Stimulated activated CD4-positive, alpha-beta T cell treated with anti-CD3 and anti-CD28 coated beads, TNF-alpha, amount 100 ng/mL, for 24 hours (primary cell): ENCODE data around the gene FRAS1.
"Not testable (repeated sequence)": the region's sequence is repeated elsewhere in the genome, so short reads cannot be mapped to it uniquely, and the experiment has no call there.

Source experiments
- DNase-seq, 3 experiments: peaks; one replicate each; pipeline ENCODE4 v3.0.0-alpha.2; 2020; ENCODE audit warnings: low read depth in 3 of 3

The FRAS1 gene

GRCh38 chr4:78428996-78429395 is 371.9 kb downstream of the FRAS1 start:
- DNase-seq: no peak

GRCh38 chr4:78432896-78433295 is 375.8 kb downstream of the FRAS1 start:
- DNase-seq: no peak

- no peak for DNase-seq
Observed at GRCh38 chr4:78437608-78438088, 380.5 kb downstream of the FRAS1 start.

- no peak for DNase-seq
Observed at GRCh38 chr4:78439328-78439727, 382.2 kb downstream of the FRAS1 start.

GRCh38 chr4:78441756-78442155 is 384.6 kb downstream of the FRAS1 start:
- DNase-seq: no peak

- DNase-seq: no peak
Observed at GRCh38 chr4:78446619-78447018, 389.5 kb downstream of the FRAS1 start.

- no peak for DNase-seq
Observed at GRCh38 chr4:78451407-78451806, 394.3 kb downstream of the FRAS1 start.

- no peak for DNase-seq
Observed at GRCh38 chr4:78454016-78454415, 396.9 kb downstream of the FRAS1 start.

- DNase-seq: no peak
Observed at GRCh38 chr4:78457751-78458150, 400.6 kb downstream of the FRAS1 start.

GRCh38 chr4:78459327-78459726 is 402.2 kb downstream of the FRAS1 start:
- no peak for DNase-seq

- DNase-seq: no peak
Observed at GRCh38 chr4:78460368-78460767, 403.2 kb downstream of the FRAS1 start.

- no peak for DNase-seq
Observed at GRCh38 chr4:78464265-78464664, 407.1 kb downstream of the FRAS1 start.

- DNase-seq: not testable (repeated sequence)
Observed at GRCh38 chr4:78467223-78467622, 410.1 kb downstream of the FRAS1 start.

GRCh38 chr4:78468272-78468671 is 411.1 kb downstream of the FRAS1 start:
- no peak for DNase-seq

- no peak for DNase-seq
Observed at GRCh38 chr4:78476108-78476704, 419.1 kb downstream of the FRAS1 start.

- DNase-seq: no peak
Observed at GRCh38 chr4:78477276-78477675, 420.2 kb downstream of the FRAS1 start.

GRCh38 chr4:78478523-78478922 is 421.4 kb downstream of the FRAS1 start:
- DNase-seq: no peak

GRCh38 chr4:78480286-78480685 is 423.2 kb downstream of the FRAS1 start:
- DNase-seq: no peak

- no peak for DNase-seq
Observed at GRCh38 chr4:78481180-78481579, 424.1 kb downstream of the FRAS1 start.

- DNase-seq: no peak
Observed at GRCh38 chr4:78482281-78482680, 425.2 kb downstream of the FRAS1 start.

- DNase-seq: no peak
Observed at GRCh38 chr4:78483811-78484210, 426.7 kb downstream of the FRAS1 start.

GRCh38 chr4:78484574-78484973 is 427.5 kb downstream of the FRAS1 start:
- DNase-seq: no peak

- DNase-seq: no peak
Observed at GRCh38 chr4:78493731-78494130, 436.6 kb downstream of the FRAS1 start.

GRCh38 chr4:78496021-78496643 is 439.0 kb downstream of the FRAS1 start:
- no peak for DNase-seq
